ENCODE measurements around the gene FUOM. TPM values are rescaled to one million over a fixed set of nuclear protein-coding genes. Genes with fewer than 3 reads are reported as not detected.
A peak's percentile ranks its signal among the peaks of the same experiment; 100 is the strongest.

FUOM gene
- total RNA-seq, 6 donors from 2014 or later: 15.4 to 37.5 (median 26.0) TPM

- Histone ChIP-seq H3K27me3 (no peaks in the 10 kb centered on the region), H3K9me3 (no peaks in the 10 kb centered on the region), H3K36me3 (peaks cover 6 to 65% (median 36%) of the 10 kb centered on the region in 4 donors), H3K4me1 (peaks cover 13 to 34% (median 17%) of the 10 kb centered on the region in 4 donors), H3K4me3 (no peak overlapping the region), H3K27ac (no peak overlapping the region)
- WGBS, 2 donors: 93 to 96% methylated on average over 7 of the region's 7 CpGs
- ATAC-seq (ENCODE audit: low FRiP score in 2 of 2) (no peak), DNase-seq (no peak)
- TF ChIP-seq CTCF (IDR thresholded peaks at IDR 0.05) (no peak), POLR2AphosphoS5 (IDR thresholded peaks at IDR 0.05) (no peak)
These were observed 40.1 kb upstream of the FUOM start for GRCh38 chr10:133397938-133398337.

- Histone ChIP-seq H3K27me3 (no peaks in the 10 kb centered on the region), H3K4me1 (peaks cover 13 to 34% (median 14%) of the 10 kb centered on the region in 4 donors), H3K27ac (no peak overlapping the region), H3K9me3 (no peaks in the 10 kb centered on the region), H3K4me3 (no peak overlapping the region), H3K36me3 (peaks cover 6 to 53% (median 20%) of the 10 kb centered on the region in 4 donors)
- TF ChIP-seq POLR2AphosphoS5 (IDR thresholded peaks at IDR 0.05): no peak
- no peak for TF ChIP-seq POLR2A (IDR thresholded peaks at IDR 0.05)
- no peak for TF ChIP-seq CTCF (IDR thresholded peaks at IDR 0.05)
- TF ChIP-seq EP300 (IDR thresholded peaks at IDR 0.05): no peak
- DNase-seq (peak in 1 of 2 donors; percentile 29), ATAC-seq (ENCODE audit: low FRiP score in 2 of 2) (no peak)
- WGBS, 2 donors: 95% methylated on average over 19 of the region's 19 CpGs
These were observed 38.3 kb upstream of the FUOM start for GRCh38 chr10:133396035-133396624.

DNA sequence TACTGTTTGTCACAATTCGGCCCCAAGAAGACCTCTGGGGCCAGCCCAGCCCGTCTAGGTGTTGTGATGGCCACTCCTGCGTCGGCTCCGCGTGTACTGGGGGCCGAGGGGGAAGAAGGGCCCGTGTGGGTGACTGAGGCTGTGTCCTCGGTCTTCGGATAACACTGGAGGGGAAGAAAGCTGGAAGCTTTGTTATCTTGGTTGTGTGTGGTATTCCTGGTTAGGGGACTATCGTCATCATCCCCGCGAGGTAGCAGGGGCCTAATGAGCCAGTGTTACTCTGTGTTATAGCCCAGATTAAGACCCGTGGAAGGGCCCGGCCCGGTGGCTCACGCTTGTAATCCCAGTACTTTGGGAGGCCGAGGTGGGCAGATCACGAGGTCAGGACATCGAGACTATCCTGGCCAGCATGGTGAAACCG lies 37.0 kb upstream of the FUOM start:
- Histone ChIP-seq H3K36me3 (peaks cover 6 to 46% (median 18%) of the 10 kb centered on the region in 4 donors), H3K4me3 (peak overlapping the region; percentile 78 to 99 (median 81)), H3K4me1 (peaks cover 10 to 24% (median 13%) of the 10 kb centered on the region in 4 donors), H3K9me3 (no peaks in the 10 kb centered on the region), H3K27me3 (no peaks in the 10 kb centered on the region), H3K27ac (peak overlapping the region; percentile 75 to 92 (median 84))
- TF ChIP-seq POLR2AphosphoS5 (IDR thresholded peaks at IDR 0.05) (no peak), POLR2A (IDR thresholded peaks at IDR 0.05) (no peak), EP300 (IDR thresholded peaks at IDR 0.05) (no peak), CTCF (IDR thresholded peaks at IDR 0.05) (no peak)
- ATAC-seq (ENCODE audit: low FRiP score in 2 of 2): no peak
- WGBS, 2 donors: 19 to 36% methylated on average over 17 to 21 of the region's 21 CpGs
- no peak for DNase-seq

- DNase-seq (peak; percentile 94 to 100), ATAC-seq (ENCODE audit: low FRiP score in 2 of 2) (peak; percentile 95 to 98)
- H3K27ac ChIP-seq: peak within 1 kb of the TSS; percentile 75 to 92 (median 84)
- WGBS, 2 donors: 0% methylated on average over 13 to 65 of the region's 69 CpGs
- no peaks in the 10 kb centered on the region for H3K9me3 ChIP-seq
- H3K4me3 ChIP-seq: peak within 1 kb of the TSS; percentile 78 to 99 (median 81)
- peak in 2 of 4 donors; percentile 78 to 88 for TF ChIP-seq POLR2A (IDR thresholded peaks at IDR 0.05)
- peak in 5 of 6 experiments; percentile 33 to 68 (median 59) for TF ChIP-seq CTCF (IDR thresholded peaks at IDR 0.05)
- peak; percentile 85 to 91 for TF ChIP-seq POLR2AphosphoS5 (IDR thresholded peaks at IDR 0.05)
- TF ChIP-seq EP300 (IDR thresholded peaks at IDR 0.05): peak in 1 of 4 donors; percentile 32
- peaks cover under 1 to 39% (median 15%) of the 10 kb centered on the region in 4 donors for H3K36me3 ChIP-seq
- no peaks in the 10 kb centered on the region for H3K27me3 ChIP-seq
- peaks cover 10 to 24% (median 13%) of the 10 kb centered on the region in 4 donors for H3K4me1 ChIP-seq
These were observed 36.3 kb upstream of the FUOM start, which contains the start of gene MTG1 for GRCh38 chr10:133394064-133394663. Gene MTG1, plus strand, starts transcription at chr10:133394157. Its CDS starts 64 bp downstream, at chr10:133394221.

Data from upper lobe of left lung (tissue), 6 donors.